Colonic mucosa (tissue), 4 donors: ENCODE measurements around the gene SGK1. TPM values are rescaled to one million over a fixed set of nuclear protein-coding genes. Genes with fewer than 3 reads are reported as not detected.

ENCODE experiments used
- DNase-seq: peaks from one replicate; pipeline ENCODE4 v3.0.0-alpha.2; 2020
- H3K27ac ChIP-seq: fragments of 200-600 bp; one replicate; pipeline ENCODE4 v1.8.0; 2021
- H3K27me3 ChIP-seq: fragments of 200-600 bp; one replicate; pipeline ENCODE4 v1.8.0; 2021
- H3K36me3 ChIP-seq: fragments of 200-600 bp; one replicate; pipeline ENCODE4 v1.8.0; 2021
- H3K4me1 ChIP-seq: fragments of 200-600 bp; one replicate; pipeline ENCODE4 v1.8.0; 2021; ENCODE audit warnings: mild to moderate bottlenecking
- H3K4me3 ChIP-seq: fragments of 200-600 bp; one replicate; pipeline ENCODE4 v1.8.0; 2021
- H3K9ac ChIP-seq, 2 donors: one replicate each; pipeline ENCODE4 v1.7.0; 2013; ENCODE audit warnings: control low read depth in 2 of 2, low read depth in 2 of 2, low read length in 2 of 2
- H3K9me3 ChIP-seq: fragments of 200-600 bp; one replicate; pipeline ENCODE4 v1.8.0; 2021
- CTCF ChIP-seq: fragments of 200-600 bp; IDR thresholded peaks from one replicate; pipeline ENCODE4 v1.8.0; 2022; ENCODE audit warnings: antibody characterized with exemption, mild to moderate bottlenecking
- intact Hi-C: fragments of 100-400 bp; cut with DNase I; formaldehyde crosslinking; loops from one replicate; pipeline ENCODE4 v1.14.1; 2022
- total RNA-seq, 2 donors: library from RNA; stranded (reverse); fragmentation: NEBNext Ultra II Directional in 1 of 2; extraction: Animal tissue kit (Norgen Biotek cat#: 25700) in 1 of 2; gene quantifications; one replicate each; pipeline ENCODE4 v1.2.1, GENCODE V29; 2021
- donor health status: healthy.
- donor health status: DM: no; HTN: no; CAD: no.
- donor health status: DM: no; HTN: no; CAD: no.

The SGK1 gene
- total RNA-seq: 10 to 100 TPM; 12.0 to 41.5 TPM

GRCh38 chr6:134317471-134318131 is at the start of gene SGK1:
Gene SGK1, minus strand, starts transcription at chr6:134318112. Its CDS starts 652 bp downstream, at chr6:134317460.
- H3K9ac ChIP-seq: no peak within 1 kb of the TSS
- DNase-seq: no peak

GRCh38 chr6:134363323-134364039 is 45.6 kb upstream of the SGK1 start:
- intact Hi-C loops: no loop called here
- Histone ChIP-seq H3K9ac (no peak overlapping the region), H3K36me3 (no peaks in the 10 kb centered on the region), H3K27ac (no peak overlapping the region), H3K4me3 (no peak overlapping the region), H3K4me1 (no peaks in the 10 kb centered on the region), H3K27me3 (no peaks in the 10 kb centered on the region), H3K9me3 (no peaks in the 10 kb centered on the region)
- DNase-seq: no peak
- no peak for TF ChIP-seq CTCF

More at GRCh38 chr6:134317471-134318131, at the start of gene SGK1:
- peaks cover 13% of the 10 kb centered on the region for H3K27me3 ChIP-seq
- intact Hi-C loops: no loop called here
- no peaks in the 10 kb centered on the region for H3K36me3 ChIP-seq
- peak within 1 kb of the TSS; percentile 24 for H3K4me3 ChIP-seq
- H3K4me1 ChIP-seq: no peaks in the 10 kb centered on the region
- no peaks in the 10 kb centered on the region for H3K9me3 ChIP-seq
- no peak within 1 kb of the TSS for H3K27ac ChIP-seq
- no peak for TF ChIP-seq CTCF

GRCh38 chr6:134361011-134361410 is 43.1 kb upstream of the SGK1 start:
- Histone ChIP-seq H3K9me3 (no peaks in the 10 kb centered on the region), H3K4me3 (no peak overlapping the region), H3K4me1 (no peaks in the 10 kb centered on the region), H3K9ac (no peak overlapping the region), H3K27ac (no peak overlapping the region), H3K27me3 (no peaks in the 10 kb centered on the region), H3K36me3 (no peaks in the 10 kb centered on the region)
- DNase-seq: no peak
- intact Hi-C loops: no loop called here
- no peak for TF ChIP-seq CTCF

- Histone ChIP-seq H3K4me1 (no peaks in the 10 kb centered on the region), H3K27me3 (no peaks in the 10 kb centered on the region), H3K4me3 (no peak overlapping the region), H3K36me3 (no peaks in the 10 kb centered on the region), H3K27ac (no peak overlapping the region), H3K9me3 (no peaks in the 10 kb centered on the region), H3K9ac (no peak overlapping the region)
- TF ChIP-seq CTCF: no peak
- intact Hi-C loops: no loop called here
- DNase-seq: no peak
Measured at GRCh38 chr6:134359302-134359701, 41.4 kb upstream of the SGK1 start.

GRCh38 chr6:134358320-134358719 is 40.4 kb upstream of the SGK1 start:
- no peaks in the 10 kb centered on the region for H3K9me3 ChIP-seq
- no peaks in the 10 kb centered on the region for H3K27me3 ChIP-seq
- no peaks in the 10 kb centered on the region for H3K36me3 ChIP-seq
- no peak overlapping the region for H3K9ac ChIP-seq
- DNase-seq: no peak
- TF ChIP-seq CTCF: no peak
- intact Hi-C loops: no loop called here
- H3K27ac ChIP-seq: no peak overlapping the region
- H3K4me3 ChIP-seq: no peak overlapping the region
- no peaks in the 10 kb centered on the region for H3K4me1 ChIP-seq
